Inflammatory macrophage treated with lipopolysaccharide for 1 hour (primary cell): ENCODE measurements around the gene ARGLU1.

ENCODE experiments used
- DNase-seq, 2 donors: peaks; one replicate each; pipeline ENCODE4 v3.0.0-alpha.2; 2020 to 2022

Gene ARGLU1

GRCh38 chr13:106586648-106587166 lies 18.8 kb upstream of the ARGLU1 start:
- no peak for DNase-seq

GRCh38 chr13:106581225-106581624 lies 13.3 kb upstream of the ARGLU1 start:
- no peak for DNase-seq

GRCh38 chr13:106575896-106576295 lies 8.0 kb upstream of the ARGLU1 start:
- no peak for DNase-seq

- no peak for DNase-seq
Observed at GRCh38 chr13:106573868-106574267, 5.9 kb upstream of the ARGLU1 start.

GRCh38 chr13:106573284-106573846 lies 5.4 kb upstream of the ARGLU1 start:
- DNase-seq: no peak

GRCh38 chr13:106570299-106570852 lies 2.4 kb upstream of the ARGLU1 start:
- peak; percentile 26 to 36 for DNase-seq

- no peak for DNase-seq
Observed at GRCh38 chr13:106569233-106570095, 1.5 kb upstream of the ARGLU1 start.

- DNase-seq: no peak
Observed at GRCh38 chr13:106568299-106569003, 514 bp upstream of the ARGLU1 start.

- DNase-seq: peak; percentile 35 to 36
Observed at GRCh38 chr13:106566641-106567473, 1.1 kb downstream of the ARGLU1 start.

GRCh38 chr13:106565127-106565775 lies 2.7 kb downstream of the ARGLU1 start:
- peak; percentile 28 to 29 for DNase-seq

- DNase-seq: no peak
Observed at GRCh38 chr13:106562301-106562700, 5.6 kb downstream of the ARGLU1 start.

GRCh38 chr13:106561551-106562170 lies 6.3 kb downstream of the ARGLU1 start:
- DNase-seq: peak; percentile 40 to 82

GRCh38 chr13:106560821-106561220 lies 7.1 kb downstream of the ARGLU1 start:
- DNase-seq: no peak

- no peak for DNase-seq
Observed at GRCh38 chr13:106558527-106558926, 9.4 kb downstream of the ARGLU1 start.

- DNase-seq: no peak
Observed at GRCh38 chr13:106555631-106556328, 12.2 kb downstream of the ARGLU1 start.

- DNase-seq: no peak
Observed at GRCh38 chr13:106551751-106552150, 16.2 kb downstream of the ARGLU1 start.

GRCh38 chr13:106551350-106551749 lies 16.6 kb downstream of the ARGLU1 start:
- DNase-seq: peak in 1 of 2 donors; percentile 26

GRCh38 chr13:106550570-106551135 lies 17.3 kb downstream of the ARGLU1 start:
- DNase-seq: no peak

- no peak for DNase-seq
Observed at GRCh38 chr13:106548064-106548696, 19.8 kb downstream of the ARGLU1 start.

GRCh38 chr13:106541826-106542225 lies 26.1 kb downstream of the ARGLU1 start:
- DNase-seq: peak in 1 of 2 donors; percentile 39
